ENCODE results near the gene SLC25A13.

SLC25A13 gene

DNA sequence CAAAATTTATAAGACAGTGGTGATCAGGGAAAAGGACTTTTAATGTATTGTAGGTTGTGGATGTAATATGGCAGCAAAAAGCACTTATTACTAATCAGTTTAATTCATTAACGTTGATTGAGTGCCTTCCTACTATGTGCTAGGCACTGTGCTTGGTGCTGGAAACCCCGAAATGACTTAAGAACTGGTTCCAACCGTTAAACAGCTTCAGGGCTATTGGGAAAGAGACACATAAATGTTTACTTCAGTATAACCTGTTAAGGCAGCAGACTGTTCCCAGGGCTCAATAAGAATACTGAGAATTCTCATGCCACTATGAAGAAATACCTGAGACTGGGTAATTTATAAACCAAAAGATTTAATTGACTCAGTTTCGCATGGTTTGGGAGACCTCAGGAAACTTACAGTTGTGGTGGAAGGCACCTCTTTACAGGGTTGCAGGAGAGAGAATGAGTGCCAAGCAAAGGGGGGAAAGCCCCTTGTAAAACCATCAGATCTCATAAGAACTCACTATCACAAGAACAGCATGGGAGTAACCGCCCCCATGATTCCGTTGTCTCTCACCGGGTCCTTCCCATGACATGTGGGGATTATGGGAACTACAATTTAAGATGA, 1.1 kb upstream of the SLC25A13 start:
- DNase-seq (ENCODE audit: low read depth in 3 of 3): no peak

DNA sequence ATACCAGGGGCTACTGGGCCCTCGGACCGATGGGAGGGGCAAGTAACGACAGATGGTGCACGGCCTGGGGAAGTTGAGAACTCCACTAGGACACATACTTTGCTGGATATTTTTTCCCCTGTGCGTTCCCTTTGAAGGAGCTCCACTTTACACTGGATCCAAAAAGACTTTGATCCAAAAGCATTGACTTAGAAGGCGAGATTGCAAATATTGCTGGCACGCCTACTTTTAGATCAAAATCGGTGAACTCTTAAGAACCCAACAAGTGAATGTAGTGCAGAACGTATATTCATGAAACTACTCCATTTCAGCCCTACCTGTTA, 436 bp upstream of the SLC25A13 start:
- DNase-seq (ENCODE audit: low read depth in 3 of 3): peak in 1 of 3 experiments; percentile 7

- DNase-seq (ENCODE audit: low read depth in 3 of 3): peak; percentile 31 to 38 (median 33)
These were observed 754 bp downstream of the SLC25A13 start for GRCh38 chr7:96321031-96321657.

- no peak for DNase-seq (ENCODE audit: low read depth in 3 of 3)
These were observed 1.5 kb downstream of the SLC25A13 start for GRCh38 chr7:96320442-96320841.

DNA sequence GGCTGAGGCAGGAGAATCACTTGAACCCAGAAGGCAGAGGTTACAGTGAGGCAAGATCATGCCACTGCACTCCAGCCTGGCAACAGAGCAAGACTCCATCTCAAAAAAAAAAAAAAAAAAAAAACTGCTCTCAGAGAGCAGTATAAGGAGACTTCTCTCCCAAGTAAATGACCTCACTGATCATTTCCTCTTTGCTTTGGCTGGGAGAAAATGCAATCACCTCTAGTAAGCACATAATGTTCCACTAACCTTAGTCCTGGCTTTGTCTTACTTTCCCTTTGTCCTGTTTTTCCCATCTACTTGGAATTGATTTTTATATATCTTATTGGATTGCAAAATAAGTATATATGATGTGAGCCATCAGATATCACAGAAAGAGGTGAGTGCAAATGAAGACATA, 2.5 kb downstream of the SLC25A13 start:
- no peak for DNase-seq (ENCODE audit: low read depth in 3 of 3)

- DNase-seq (ENCODE audit: low read depth in 3 of 3): no peak
These were observed 4.9 kb downstream of the SLC25A13 start for GRCh38 chr7:96316949-96317348.

GRCh38 chr7:96315125-96315512, 6.8 kb downstream of the SLC25A13 start:
- no peak for DNase-seq (ENCODE audit: low read depth in 3 of 3)

- DNase-seq (ENCODE audit: low read depth in 3 of 3): no peak
These were observed 7.3 kb downstream of the SLC25A13 start for GRCh38 chr7:96314402-96315124.

DNA sequence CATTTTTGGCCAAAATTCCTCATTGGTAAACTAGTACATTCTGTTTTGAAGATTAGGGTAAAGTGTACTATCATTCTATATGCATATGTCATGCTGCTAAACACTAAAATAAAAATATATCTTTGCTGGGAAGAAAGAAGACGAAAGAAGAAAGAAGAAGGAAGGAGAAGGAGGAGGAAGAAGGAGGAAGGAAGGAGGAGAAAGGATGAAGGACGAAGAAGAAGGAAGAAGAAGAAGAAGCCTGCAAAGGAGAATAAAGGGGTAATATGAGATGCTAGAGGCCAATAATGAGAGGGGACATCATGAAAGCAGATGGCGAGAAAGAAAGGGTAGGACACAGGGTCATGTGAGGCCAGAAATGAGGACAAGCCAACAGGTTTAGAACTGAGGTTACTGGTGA, 8.0 kb downstream of the SLC25A13 start:
- DNase-seq (ENCODE audit: low read depth in 3 of 3): no peak

GRCh38 chr7:96312502-96312901, 9.4 kb downstream of the SLC25A13 start:
- DNase-seq (ENCODE audit: low read depth in 3 of 3): no peak

- no peak for DNase-seq (ENCODE audit: low read depth in 3 of 3)
These were observed 9.9 kb downstream of the SLC25A13 start for GRCh38 chr7:96311967-96312366.

DNA sequence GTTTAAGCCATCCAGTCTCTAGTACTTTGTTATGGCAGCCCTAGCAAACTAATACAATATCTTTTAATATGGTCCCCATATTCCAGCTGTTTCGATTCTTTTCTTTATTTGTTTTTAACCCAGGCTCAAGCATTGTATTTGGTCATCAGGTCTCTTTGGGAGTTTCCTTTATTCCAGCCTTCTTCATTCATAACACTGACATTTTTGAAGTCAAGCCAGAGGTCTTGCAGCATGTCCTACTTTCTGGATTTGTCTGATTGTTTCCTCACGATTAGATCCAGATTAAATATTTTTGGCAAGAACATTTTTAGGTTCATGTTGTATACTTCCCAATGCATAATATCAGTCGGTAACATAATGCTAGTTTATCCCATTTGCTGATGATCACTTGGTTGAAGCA, 11.8 kb downstream of the SLC25A13 start:
- DNase-seq (ENCODE audit: low read depth in 3 of 3): no peak

GRCh38 chr7:96308950-96309263, 13.0 kb downstream of the SLC25A13 start:
- DNase-seq (ENCODE audit: low read depth in 3 of 3): no peak

DNA sequence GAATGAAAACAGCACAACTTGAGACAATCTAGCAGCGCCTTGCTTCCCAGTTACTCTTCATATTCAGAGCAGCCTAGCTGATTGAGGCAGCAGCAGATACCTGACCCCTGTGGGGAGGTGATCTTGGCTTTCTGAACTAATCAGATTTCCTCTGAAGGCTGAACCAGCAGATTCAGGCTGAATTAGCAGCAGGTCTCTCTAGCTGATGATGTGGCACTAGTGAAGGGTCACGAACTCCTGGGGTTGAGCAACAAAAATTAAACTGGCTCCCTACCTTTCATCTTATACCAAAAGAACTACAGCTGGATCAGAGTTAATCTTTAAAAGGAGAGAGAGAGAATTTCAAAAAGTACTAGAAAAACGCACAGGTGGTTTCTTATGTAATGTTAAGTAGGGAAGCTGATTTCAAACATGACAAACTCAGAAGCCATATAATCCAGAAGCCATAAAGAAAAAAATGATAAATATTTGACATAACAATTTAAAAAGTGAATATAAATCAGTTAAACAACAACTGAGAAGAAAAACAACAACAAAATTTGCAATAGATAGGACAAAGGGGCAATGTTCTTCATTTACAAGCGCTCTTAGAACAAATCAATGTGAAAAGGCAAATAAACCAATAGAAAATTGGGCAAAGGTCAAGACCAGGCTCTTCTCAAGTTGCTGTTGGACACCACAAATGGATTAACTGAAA, 13.5 kb downstream of the SLC25A13 start:
- DNase-seq (ENCODE audit: low read depth in 3 of 3): no peak

DNA sequence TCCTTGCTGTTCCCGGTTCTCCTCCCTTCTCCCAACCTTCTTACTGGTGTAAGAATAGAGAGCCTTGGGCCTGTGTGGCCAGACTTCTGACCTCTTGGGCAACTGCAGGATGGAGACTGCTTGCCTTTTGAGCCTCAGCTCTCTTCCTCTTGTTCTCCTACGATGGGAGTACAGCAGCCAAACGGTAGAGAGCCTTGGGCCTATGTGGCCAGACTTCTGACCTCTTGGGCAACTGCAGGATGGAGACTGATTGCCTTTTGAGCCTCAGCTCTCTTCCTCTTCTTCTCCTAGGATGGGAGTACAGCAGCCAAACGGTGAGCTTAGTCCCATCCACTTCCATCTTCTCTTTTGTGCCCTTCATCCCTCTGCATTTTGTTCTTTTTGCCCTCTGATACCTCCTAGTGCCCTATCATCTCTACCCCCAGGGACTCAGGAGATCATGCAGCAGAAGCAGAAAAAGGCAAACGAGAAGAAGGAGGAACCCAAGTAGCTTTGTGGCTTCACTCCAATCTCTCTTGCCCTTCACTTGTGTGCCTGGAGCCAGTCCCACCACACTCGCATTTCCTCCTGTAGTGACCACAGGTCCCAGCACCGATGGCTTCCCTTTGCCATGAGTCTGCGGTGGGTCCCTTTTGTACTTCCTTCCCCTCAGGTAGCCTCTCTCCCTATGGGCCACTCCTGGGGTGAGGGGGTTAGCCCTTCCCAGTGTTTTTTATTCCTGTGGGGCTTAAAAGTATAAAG, 15.3 kb downstream of the SLC25A13 start:
- DNase-seq (ENCODE audit: low read depth in 3 of 3): no peak

- DNase-seq (ENCODE audit: low read depth in 3 of 3): no peak
These were observed 16.0 kb downstream of the SLC25A13 start for GRCh38 chr7:96305915-96306314.

DNA sequence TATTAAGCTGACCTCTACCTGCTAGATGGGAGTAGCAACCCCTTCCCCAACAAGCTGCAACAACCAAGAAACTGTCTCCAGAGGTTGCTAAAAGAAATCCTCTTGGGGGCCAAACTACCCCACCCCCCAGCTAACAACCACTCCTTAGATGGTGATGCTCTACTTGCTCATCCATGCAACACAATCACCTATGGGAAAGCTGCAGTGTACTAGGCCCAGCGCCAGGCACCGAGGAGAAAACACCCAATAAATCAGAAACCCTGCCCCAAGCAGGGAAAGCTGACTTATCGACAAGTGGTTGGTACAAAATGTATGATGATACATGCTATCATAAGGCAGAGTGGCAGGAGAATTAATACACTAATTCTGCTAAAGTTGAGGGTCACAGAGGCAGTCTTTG, 17.3 kb downstream of the SLC25A13 start:
- DNase-seq (ENCODE audit: low read depth in 3 of 3): no peak

DNA sequence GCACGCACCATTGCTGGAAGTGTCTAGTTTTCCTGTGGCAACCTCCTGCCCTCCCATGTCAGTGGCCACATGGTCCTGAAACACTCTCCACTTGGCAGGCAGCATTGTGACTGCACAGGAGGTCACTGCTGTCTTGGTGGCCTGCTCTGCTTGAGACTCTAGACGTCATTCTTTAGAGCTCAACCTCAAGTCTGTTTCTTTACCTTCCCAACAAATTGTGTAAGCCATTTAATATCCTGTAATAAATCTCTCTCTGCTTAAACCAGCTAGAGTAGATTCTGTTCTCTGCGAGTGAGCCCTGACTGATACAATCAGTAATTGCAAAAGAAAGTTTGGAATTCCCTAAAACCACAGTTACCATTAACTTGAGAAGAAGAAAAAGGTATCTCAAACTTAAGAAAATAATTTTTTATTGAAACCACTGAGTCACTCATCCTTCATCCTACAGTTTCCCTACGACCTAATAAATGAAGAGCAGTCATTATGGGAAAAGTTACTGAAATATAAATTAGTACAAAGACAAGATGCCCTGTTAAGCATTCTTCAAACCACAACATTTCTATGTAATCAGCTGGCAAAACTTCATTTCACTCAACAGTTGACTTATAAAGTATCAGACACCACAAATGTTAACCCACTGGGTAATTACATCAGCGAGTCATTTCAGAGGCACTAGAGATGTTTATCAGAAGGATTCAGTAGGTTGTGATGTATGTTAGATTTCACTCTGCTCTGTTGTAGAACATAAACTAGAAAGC, 18.0 kb downstream of the SLC25A13 start:
- DNase-seq (ENCODE audit: low read depth in 3 of 3): no peak

GRCh38 chr7:96303105-96303685, 18.7 kb downstream of the SLC25A13 start:
- DNase-seq (ENCODE audit: low read depth in 3 of 3): no peak

GRCh38 chr7:96300986-96301385, 20.9 kb downstream of the SLC25A13 start:
- no peak for DNase-seq (ENCODE audit: low read depth in 3 of 3)

GRCh38 chr7:96300502-96300901, 21.4 kb downstream of the SLC25A13 start:
- no peak for DNase-seq (ENCODE audit: low read depth in 3 of 3)
